Mesodermal cell (in vitro differentiated cells): ENCODE results near the gene STAB2.

ENCODE experiments used
- H3K27ac ChIP-seq: 2 replicates; pipeline ENCODE4 v1.7.0; 2013; ENCODE audit warnings: mild to moderate bottlenecking, low read depth, low read length, moderate library complexity; ENCODE audit not compliant: severe bottlenecking
- H3K36me3 ChIP-seq: 2 replicates; pipeline ENCODE4 v1.7.1; 2013; ENCODE audit warnings: mild to moderate bottlenecking, low read length, moderate library complexity; ENCODE audit not compliant: control insufficient read depth, insufficient read depth
- H3K4me1 ChIP-seq: one replicate; pipeline ENCODE4 v1.7.1; 2013; ENCODE audit warnings: mild to moderate bottlenecking, low read length; ENCODE audit not compliant: insufficient read depth, control insufficient read depth, poor library complexity, severe bottlenecking
- H3K4me3 ChIP-seq: 2 replicates; pipeline ENCODE4 v1.7.0; 2013; ENCODE audit warnings: low read length, control low read depth, mild to moderate bottlenecking; ENCODE audit not compliant: insufficient read depth, poor library complexity, severe bottlenecking; ENCODE audit errors: extremely low read depth
- H3K9me3 ChIP-seq: 2 replicates; pipeline ENCODE4 v1.7.1; 2013; ENCODE audit warnings: mild to moderate bottlenecking, low read length, moderate library complexity; ENCODE audit not compliant: control insufficient read depth
- WGBS, 2 experiments: methylation state at CpG; one replicate each; pipeline ENCODE4 v1.1.5; 2013; ENCODE audit warnings: missing lambda C conversion rate in 2 of 2; ENCODE audit not compliant: insufficient coverage in 2 of 2; 5-methylcytosine and 5-hydroxymethylcytosine counted together

Gene STAB2

GRCh38 chr12:103691063-103691462 lies 104.0 kb downstream of the STAB2 start:
- Histone ChIP-seq H3K4me1 (no peaks in the 10 kb centered on the region), H3K4me3 (no peak overlapping the region), H3K9me3 (no peaks in the 10 kb centered on the region), H3K27ac (no peak overlapping the region), H3K36me3 (no peaks in the 10 kb centered on the region)
- 86 to 95% methylated on average over 2 of the region's 3 CpGs for WGBS, 2 experiments

DNA sequence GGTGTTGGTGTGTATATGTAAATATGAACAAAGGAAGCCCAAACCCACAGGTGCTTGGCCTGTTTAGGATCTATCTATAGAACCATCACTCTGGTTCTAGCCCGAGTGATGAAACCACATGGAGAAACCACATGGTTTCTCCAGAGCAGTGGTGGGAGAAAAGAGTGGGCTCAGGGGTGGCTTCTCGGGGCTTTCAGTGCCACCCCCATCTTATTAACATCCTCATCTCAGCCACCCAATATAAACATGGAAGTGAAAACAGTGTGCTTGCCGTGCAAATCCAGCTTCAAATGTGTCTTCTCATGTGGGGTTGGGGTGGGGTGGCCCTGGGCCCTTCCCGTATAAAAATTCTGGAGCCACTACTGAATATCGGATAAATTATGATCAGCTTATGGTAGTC lies 109.0 kb downstream of the STAB2 start:
- H3K4me3 ChIP-seq = no peak overlapping the region
- WGBS, 2 experiments = 86 to 94% methylated on average over 2 of the region's 5 CpGs
- no peaks in the 10 kb centered on the region for H3K4me1 ChIP-seq
- no peak overlapping the region for H3K27ac ChIP-seq
- H3K9me3 ChIP-seq = no peaks in the 10 kb centered on the region
- no peaks in the 10 kb centered on the region for H3K36me3 ChIP-seq

- H3K9me3 ChIP-seq = no peaks in the 10 kb centered on the region
- no peak overlapping the region for H3K4me3 ChIP-seq
- 80 to 93% methylated on average over 5 to 6 of the region's 9 CpGs for WGBS, 2 experiments
- no peak overlapping the region for H3K27ac ChIP-seq
- H3K36me3 ChIP-seq = no peaks in the 10 kb centered on the region
- H3K4me1 ChIP-seq = no peaks in the 10 kb centered on the region
Observed at GRCh38 chr12:103697971-103698751, 111.1 kb downstream of the STAB2 start.

GRCh38 chr12:103698752-103699560 lies 111.9 kb downstream of the STAB2 start:
- 85 to 87% methylated on average over 5 to 7 of the region's 9 CpGs for WGBS, 2 experiments
- H3K36me3 ChIP-seq = no peaks in the 10 kb centered on the region
- H3K4me3 ChIP-seq = no peak overlapping the region
- H3K9me3 ChIP-seq = no peaks in the 10 kb centered on the region
- H3K27ac ChIP-seq = no peak overlapping the region
- H3K4me1 ChIP-seq = no peaks in the 10 kb centered on the region

DNA sequence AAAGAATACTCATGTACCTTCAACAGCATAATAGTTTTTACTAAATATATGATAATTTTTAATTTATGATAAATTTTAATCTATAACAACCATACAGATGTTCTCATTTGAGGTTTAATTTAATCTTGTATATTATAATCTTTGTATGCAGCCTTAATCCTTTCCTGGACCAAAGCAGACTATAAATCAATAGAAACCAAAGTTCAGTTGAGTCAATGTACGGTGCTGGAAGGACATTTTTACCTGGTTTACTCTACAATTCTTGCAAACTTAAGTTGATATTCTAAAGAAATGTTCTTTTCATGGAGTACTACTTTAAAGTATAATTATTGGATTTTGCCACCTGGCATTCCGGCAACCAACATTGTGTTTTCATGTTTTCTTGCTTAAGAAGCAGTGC lies 118.0 kb downstream of the STAB2 start:
- H3K4me1 ChIP-seq = peaks cover 4% of the 10 kb centered on the region
- H3K36me3 ChIP-seq = no peaks in the 10 kb centered on the region
- H3K4me3 ChIP-seq = no peak overlapping the region
- no peak overlapping the region for H3K27ac ChIP-seq
- WGBS, 2 experiments = 83% methylated on average over 1 of the region's 2 CpGs; no CpG with 5 or more reads in 1 of the 2 experiments
- H3K9me3 ChIP-seq = peaks cover 2% of the 10 kb centered on the region

DNA sequence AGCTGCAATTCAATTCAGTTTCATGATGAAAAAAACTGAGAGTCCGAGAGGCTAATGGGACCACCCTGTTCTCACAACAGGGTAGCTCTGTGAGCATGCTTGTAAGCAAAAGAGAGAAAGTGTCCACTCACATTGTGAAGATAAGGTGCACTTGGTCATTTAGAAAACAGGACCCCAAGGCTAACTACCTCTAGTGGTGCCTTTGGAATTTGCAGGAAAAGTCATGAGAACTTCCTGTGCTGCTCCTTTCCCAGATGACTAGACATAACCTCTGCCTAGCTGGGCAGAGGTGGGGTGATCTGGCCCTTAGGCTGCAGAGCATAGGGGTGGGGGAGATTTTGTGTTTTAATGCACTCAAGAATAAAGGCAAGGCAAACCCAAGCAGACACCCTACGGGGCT lies 118.9 kb downstream of the STAB2 start:
- Histone ChIP-seq H3K27ac (no peak overlapping the region), H3K4me3 (no peak overlapping the region), H3K36me3 (no peaks in the 10 kb centered on the region), H3K4me1 (peaks cover 5% of the 10 kb centered on the region), H3K9me3 (peaks cover 6% of the 10 kb centered on the region)
- WGBS, 2 experiments = 71 to 92% methylated on average over 2 of the region's 2 CpGs

DNA sequence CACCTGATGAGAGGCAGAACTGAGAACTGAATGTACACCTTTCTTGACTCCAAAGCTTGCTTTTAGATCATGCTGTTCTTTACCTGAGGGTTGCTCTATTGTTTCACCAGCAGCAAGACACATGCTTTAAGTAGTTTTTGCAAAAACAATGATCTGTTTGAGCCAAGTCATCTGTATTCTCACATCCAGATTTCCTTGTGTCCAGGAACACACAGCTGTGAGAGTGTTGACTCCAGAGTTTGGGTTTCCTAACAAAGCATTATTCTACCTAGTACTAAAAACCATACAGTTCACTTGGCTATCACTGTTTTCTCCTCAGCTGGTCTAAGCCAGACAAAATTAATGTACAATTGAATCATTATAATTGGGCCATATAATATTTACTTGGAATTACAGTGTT lies 120.4 kb downstream of the STAB2 start:
- peaks cover 6% of the 10 kb centered on the region for H3K9me3 ChIP-seq
- no peak overlapping the region for H3K27ac ChIP-seq
- H3K4me3 ChIP-seq = no peak overlapping the region
- H3K4me1 ChIP-seq = peaks cover 5% of the 10 kb centered on the region
- H3K36me3 ChIP-seq = no peaks in the 10 kb centered on the region

DNA sequence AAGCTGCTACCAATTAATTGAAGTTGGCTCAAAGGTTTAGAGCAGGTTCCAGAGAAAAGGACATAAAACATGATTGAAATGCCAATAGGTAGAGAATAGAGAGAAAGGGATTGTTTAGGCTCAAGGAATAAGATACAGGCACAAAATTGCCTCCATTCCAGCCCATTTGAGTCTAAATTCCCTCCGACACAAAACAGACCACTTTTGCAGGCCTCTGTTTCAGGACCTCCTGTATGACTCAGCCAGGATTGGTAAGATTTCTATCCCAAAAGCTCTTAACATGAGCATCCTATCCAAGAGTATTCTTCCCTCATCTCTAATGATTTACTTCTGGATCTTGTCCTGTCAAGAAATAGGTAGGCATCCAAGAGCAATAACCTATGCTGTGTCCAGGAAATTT lies 123.5 kb downstream of the STAB2 start:
- Histone ChIP-seq H3K9me3 (peaks cover 6% of the 10 kb centered on the region), H3K36me3 (no peaks in the 10 kb centered on the region), H3K4me1 (peaks cover 5% of the 10 kb centered on the region), H3K27ac (peak overlapping the region; percentile 57), H3K4me3 (no peak overlapping the region)
- 88 to 100% methylated on average over 1 of the region's 1 CpG for WGBS, 2 experiments

GRCh38 chr12:103712216-103712615 lies 125.1 kb downstream of the STAB2 start:
- no peak overlapping the region for H3K27ac ChIP-seq
- WGBS, 2 experiments = 100% methylated on average over 1 of the region's 2 CpGs

DNA sequence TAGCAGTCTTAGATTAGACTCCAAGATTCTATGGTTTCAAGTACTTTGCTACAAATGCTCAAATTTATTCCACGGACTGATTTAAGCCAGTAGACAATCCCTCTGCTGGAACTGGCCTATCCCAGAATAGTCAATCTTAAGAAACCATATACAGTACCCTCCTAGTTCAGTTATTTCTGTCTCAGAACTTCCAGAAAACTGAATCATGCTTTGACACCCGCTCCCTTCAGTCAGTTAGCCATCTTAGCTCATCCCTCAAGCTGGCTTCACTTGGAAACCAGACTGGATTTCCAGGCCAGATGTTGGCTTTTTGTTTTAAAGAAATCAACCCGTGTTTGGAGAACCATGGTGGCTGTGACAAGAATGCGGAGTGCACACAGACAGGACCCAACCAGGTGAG lies 128.4 kb downstream of the STAB2 start:
- WGBS, 2 experiments = 67 to 97% methylated on average over 3 to 4 of the region's 4 CpGs
- no peak overlapping the region for H3K27ac ChIP-seq
- H3K4me1 ChIP-seq = no peaks in the 10 kb centered on the region

More at GRCh38 chr12:103712216-103712615, 125.1 kb downstream of the STAB2 start:
- Histone ChIP-seq H3K4me1 (peaks cover 5% of the 10 kb centered on the region), H3K36me3 (no peaks in the 10 kb centered on the region), H3K4me3 (no peak overlapping the region), H3K9me3 (peaks cover 6% of the 10 kb centered on the region)

More for the DNA sequence above, 128.4 kb downstream of the STAB2 start:
- no peak overlapping the region for H3K4me3 ChIP-seq
- H3K9me3 ChIP-seq = no peaks in the 10 kb centered on the region
- H3K36me3 ChIP-seq = no peaks in the 10 kb centered on the region
